Measurements from ENCODE around the gene CLCF1. TPM values are rescaled to one million over a fixed set of nuclear protein-coding genes. Genes with fewer than 3 reads are reported as not detected.

CLCF1 gene
- total RNA-seq, 4 donors from 2014 or later = 2.2 to 3.3 (median 2.5) TPM

DNA sequence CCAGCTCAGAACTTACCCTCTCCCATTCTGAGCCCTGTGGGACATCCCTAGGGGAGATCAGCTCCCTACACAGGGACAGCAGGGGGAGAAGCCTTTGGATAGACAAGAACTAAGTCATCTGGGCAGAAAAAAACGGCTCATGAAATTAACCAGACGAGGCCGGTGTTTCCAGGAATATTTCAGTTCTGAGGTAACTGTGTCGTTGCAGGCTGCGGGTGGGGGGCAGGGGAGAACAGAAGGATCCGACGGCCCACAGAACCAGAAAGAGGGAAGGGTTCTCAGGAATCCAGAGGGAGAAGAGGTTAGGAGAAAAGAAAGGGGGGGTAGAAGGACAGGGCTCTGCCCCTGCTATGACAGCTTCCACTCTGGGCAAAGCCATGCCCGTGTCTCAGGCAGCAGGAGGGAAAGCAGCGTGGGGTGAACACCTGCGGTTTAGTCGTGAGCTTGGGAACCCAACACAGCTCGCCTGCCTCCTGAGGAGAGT is 3.6 kb downstream of the CLCF1 start:
- no peak for DNase-seq (ENCODE audit: low spot score in 2 of 2)
- 59 to 62% methylated on average over 12 of the region's 12 CpGs for WGBS, 2 donors
- TF ChIP-seq POLR2A (IDR thresholded peaks at IDR 0.05) = no peak
- TF ChIP-seq, protein P1, sequence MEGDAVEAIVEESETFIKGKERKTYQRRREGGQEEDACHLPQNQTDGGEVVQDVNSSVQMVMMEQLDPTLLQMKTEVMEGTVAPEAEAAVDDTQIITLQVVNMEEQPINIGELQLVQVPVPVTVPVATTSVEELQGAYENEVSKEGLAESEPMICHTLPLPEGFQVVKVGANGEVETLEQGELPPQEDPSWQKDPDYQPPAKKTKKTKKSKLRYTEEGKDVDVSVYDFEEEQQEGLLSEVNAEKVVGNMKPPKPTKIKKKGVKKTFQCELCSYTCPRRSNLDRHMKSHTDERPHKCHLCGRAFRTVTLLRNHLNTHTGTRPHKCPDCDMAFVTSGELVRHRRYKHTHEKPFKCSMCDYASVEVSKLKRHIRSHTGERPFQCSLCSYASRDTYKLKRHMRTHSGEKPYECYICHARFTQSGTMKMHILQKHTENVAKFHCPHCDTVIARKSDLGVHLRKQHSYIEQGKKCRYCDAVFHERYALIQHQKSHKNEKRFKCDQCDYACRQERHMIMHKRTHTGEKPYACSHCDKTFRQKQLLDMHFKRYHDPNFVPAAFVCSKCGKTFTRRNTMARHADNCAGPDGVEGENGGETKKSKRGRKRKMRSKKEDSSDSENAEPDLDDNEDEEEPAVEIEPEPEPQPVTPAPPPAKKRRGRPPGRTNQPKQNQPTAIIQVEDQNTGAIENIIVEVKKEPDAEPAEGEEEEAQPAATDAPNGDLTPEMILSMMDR (IDR thresholded peaks at IDR 0.05) = no peak
- H3K4me3 ChIP-seq (ENCODE audit: low read depth, poor library complexity, severe bottlenecking) = no peak overlapping the region
- intact Hi-C loops (cut with DNase I; ENCODE audit: low total_unique reads) = no loop called here

DNA sequence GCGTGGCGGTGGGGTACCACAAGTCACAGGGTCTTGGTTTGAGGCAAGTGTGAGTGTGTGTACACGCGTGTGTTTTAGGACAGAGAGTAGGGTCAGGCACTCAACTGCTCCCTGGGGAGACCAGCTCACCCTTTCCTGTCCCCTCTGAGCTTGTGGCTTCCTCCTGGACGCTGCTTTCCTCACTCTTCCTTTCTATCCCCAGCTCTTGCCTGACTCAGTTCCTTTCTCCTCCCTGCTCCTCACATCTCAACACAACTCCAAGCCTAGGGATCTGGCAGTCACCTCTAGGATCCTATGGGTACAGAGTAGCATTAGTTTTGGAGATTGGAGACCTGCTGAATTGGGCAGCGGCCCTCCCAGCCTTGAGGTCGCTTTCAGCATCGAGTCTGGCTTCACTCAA is 4.1 kb downstream of the CLCF1 start:
- no peak for TF ChIP-seq POLR2A (IDR thresholded peaks at IDR 0.05)
- TF ChIP-seq, protein P1 (IDR thresholded peaks at IDR 0.05) = no peak
- WGBS, 2 donors = 87 to 94% methylated on average over 8 of the region's 8 CpGs
- intact Hi-C loops (cut with DNase I; ENCODE audit: low total_unique reads) = no loop called here
- no peak overlapping the region for H3K4me3 ChIP-seq (ENCODE audit: low read depth, poor library complexity, severe bottlenecking)
- no peak for DNase-seq (ENCODE audit: low spot score in 2 of 2)

DNA sequence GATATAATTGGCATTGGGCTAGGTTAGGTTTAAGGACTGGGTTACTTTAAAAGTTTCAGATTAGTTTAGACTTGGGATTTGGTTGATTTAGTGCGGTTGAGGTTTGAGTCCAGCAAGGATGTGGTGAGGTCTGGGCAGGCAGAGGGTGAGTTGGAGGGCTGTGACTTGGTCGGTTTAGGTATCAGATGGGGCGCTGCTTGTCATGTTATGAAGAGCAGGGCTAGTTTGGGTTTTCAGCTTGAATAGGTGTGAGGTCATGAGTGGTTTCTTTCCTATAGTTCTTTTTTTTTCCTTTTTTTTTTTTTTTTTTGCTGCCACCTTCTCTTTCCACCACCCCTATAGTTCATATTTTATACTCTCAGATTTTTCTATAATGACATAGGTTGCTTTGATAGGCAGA is 4.8 kb downstream of the CLCF1 start:
- TF ChIP-seq, protein P1 (IDR thresholded peaks at IDR 0.05) = no peak
- no peak for TF ChIP-seq POLR2A (IDR thresholded peaks at IDR 0.05)
- 81 to 89% methylated on average over 3 of the region's 3 CpGs for WGBS, 2 donors
- DNase-seq (ENCODE audit: low spot score in 2 of 2) = no peak
- H3K4me3 ChIP-seq (ENCODE audit: low read depth, poor library complexity, severe bottlenecking) = no peak overlapping the region
- intact Hi-C loops (cut with DNase I; ENCODE audit: low total_unique reads) = no loop called here

DNA sequence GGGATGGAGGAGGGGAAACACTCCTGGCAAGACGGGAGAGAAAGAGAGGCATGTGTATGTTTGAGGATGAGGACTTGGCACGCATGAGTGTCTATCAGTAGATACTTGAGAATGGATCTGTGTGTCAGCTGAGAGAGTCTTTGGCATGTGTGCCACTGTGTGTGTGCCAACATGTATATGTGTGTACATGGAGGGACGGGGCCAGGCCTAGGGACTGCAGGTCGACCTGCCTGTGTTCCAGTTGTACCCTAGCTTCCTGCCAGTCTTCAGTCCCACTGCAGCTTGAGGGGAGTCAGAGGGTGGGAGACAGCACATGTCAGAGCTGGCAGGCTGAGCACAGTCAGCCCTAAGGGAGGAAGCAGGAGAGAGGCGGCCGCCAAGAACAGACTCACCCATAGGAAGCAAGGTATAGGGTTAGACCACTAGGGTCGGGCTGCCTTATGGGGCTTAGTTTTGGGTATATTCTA is 5.6 kb downstream of the CLCF1 start:
- TF ChIP-seq, protein P1 (IDR thresholded peaks at IDR 0.05) = no peak
- no peak for TF ChIP-seq POLR2A (IDR thresholded peaks at IDR 0.05)
- 31 to 39% methylated on average over 7 of the region's 7 CpGs for WGBS, 2 donors
- intact Hi-C loops (cut with DNase I; ENCODE audit: low total_unique reads) = no loop called here
- DNase-seq (ENCODE audit: low spot score in 2 of 2) = no peak
- H3K4me3 ChIP-seq (ENCODE audit: low read depth, poor library complexity, severe bottlenecking) = no peak overlapping the region

DNA sequence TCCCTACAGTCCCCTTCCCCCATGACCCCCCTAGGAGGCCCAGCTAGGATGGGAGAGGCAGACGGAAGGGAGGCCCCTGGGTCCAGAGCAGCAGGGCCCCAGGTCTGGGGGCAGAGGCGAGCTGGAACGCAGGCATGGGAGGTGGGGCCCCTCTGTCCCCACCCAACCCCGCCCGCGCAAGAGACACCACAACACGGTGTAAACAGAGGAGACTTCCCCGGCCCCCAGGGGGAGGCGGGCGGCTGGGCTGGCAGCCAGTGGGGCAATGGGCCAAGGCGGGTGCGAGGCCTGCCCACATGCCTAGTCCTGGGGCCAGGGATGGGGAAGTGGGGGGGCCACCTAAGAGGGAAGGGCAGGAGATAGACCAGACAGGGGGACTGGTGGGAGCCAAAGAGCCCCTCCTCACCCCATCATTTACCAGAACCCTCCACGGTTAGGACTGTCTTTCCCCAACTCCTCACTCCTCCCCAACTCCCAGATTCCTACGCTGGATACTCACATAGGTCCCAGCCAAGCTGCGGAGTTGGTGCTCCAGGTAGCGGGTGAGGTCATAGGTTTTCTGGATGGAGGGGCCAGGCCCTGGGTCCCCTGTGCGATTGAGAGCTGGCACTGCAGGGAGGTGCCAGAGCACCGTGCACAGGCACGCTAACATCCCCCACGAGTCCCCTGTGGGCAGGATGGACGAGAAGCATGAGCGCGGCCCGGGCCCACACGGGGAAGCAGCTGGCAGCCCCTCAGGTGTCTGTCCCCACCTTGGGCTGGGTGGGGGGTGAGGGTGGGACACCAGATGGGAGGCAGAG is 6.2 kb downstream of the CLCF1 start:
- WGBS, 2 donors = 29 to 44% methylated on average over 19 to 20 of the region's 25 CpGs
- no peak for DNase-seq (ENCODE audit: low spot score in 2 of 2)
- no peak for TF ChIP-seq POLR2A (IDR thresholded peaks at IDR 0.05)
- TF ChIP-seq, protein P1 (IDR thresholded peaks at IDR 0.05) = no peak

More for the DNA sequence above, 6.2 kb downstream of the CLCF1 start:
- H3K4me3 ChIP-seq (ENCODE audit: low read depth, poor library complexity, severe bottlenecking) = no peak overlapping the region
- intact Hi-C loops (cut with DNase I; ENCODE audit: low total_unique reads) = no loop called here

Measured in lower leg skin (tissue), 4 donors.